ENCODE results near the gene SLC26A4.

SLC26A4 gene

GRCh38 chr7:107652642-107653041 is 8.0 kb upstream of the SLC26A4 start:
- no peak for DNase-seq (ENCODE audit: low read depth, low spot score)
- no peak overlapping the region for H3K4me3 ChIP-seq (ENCODE audit: low read length)

GRCh38 chr7:107658467-107658866 is 2.2 kb upstream of the SLC26A4 start:
- H3K4me3 ChIP-seq (ENCODE audit: low read length): no peak overlapping the region
- DNase-seq (ENCODE audit: low read depth, low spot score): no peak

GRCh38 chr7:107659666-107660065 is 962 bp upstream of the SLC26A4 start:
- no peak overlapping the region for H3K4me3 ChIP-seq (ENCODE audit: low read length)
- DNase-seq (ENCODE audit: low read depth, low spot score): peak; percentile 14

DNA sequence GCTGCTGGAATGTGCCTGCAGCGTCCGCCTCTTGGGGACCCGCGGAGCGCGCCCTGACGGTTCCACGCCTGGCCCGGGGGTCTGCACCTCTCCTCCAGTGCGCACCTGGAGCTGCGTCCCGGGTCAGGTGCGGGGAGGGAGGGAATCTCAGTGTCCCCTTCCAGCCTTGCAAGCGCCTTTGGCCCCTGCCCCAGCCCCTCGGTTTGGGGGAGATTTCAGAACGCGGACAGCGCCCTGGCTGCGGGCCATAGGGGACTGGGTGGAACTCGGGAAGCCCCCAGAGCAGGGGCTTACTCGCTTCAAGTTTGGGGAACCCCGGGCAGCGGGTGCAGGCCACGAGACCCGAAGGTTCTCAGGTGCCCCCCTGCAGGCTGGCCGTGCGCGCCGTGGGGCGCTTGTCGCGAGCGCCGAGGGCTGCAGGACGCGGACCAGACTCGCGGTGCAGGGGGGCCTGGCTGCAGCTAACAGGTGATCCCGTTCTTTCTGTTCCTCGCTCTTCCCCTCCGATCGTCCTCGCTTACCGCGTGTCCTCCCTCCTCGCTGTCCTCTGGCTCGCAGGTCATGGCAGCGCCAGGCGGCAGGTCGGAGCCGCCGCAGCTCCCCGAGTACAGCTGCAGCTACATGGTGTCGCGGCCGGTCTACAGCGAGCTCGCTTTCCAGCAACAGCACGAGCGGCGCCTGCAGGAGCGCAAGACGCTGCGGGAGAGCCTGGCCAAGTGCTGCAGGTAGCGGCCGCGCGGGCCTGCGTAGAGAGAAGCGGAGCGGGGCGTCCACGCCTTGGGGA is 645 bp downstream of the SLC26A4 start:
- no peak for DNase-seq (ENCODE audit: low read depth, low spot score)

GRCh38 chr7:107661865-107662379 is 1.3 kb downstream of the SLC26A4 start:
- no peak overlapping the region for H3K4me3 ChIP-seq (ENCODE audit: low read length)
- DNase-seq (ENCODE audit: low read depth, low spot score): no peak

More for the DNA sequence above, 645 bp downstream of the SLC26A4 start:
- no peak overlapping the region for H3K4me3 ChIP-seq (ENCODE audit: low read length)

GRCh38 chr7:107663196-107663595 is 2.6 kb downstream of the SLC26A4 start:
- no peak for DNase-seq (ENCODE audit: low read depth, low spot score)
- no peak overlapping the region for H3K4me3 ChIP-seq (ENCODE audit: low read length)

- no peak for DNase-seq (ENCODE audit: low read depth, low spot score)
These were observed 6.2 kb downstream of the SLC26A4 start for GRCh38 chr7:107666790-107667189.

DNA sequence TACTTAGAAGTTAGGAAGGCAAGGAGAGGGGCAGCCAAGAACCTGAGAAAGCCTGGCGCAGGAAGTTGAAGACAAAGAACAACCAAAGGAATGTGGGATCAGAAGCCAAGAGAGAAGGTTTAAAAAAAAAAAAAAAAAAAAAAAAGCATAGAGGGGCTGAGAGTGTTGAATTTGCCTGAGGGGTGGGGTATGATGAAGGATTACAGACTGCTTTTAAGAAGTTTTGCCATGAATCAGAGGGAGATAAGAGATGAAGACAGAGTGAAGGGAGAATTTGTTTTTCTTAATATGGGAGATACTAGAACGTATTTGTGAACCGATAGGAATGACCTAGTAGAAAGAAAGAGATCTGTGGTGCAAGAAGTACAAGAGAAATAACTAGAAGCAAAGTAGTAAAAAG is 6.7 kb downstream of the SLC26A4 start:
- H3K4me3 ChIP-seq (ENCODE audit: low read length): no peak overlapping the region
- no peak for DNase-seq (ENCODE audit: low read depth, low spot score)

More at GRCh38 chr7:107666790-107667189, 6.2 kb downstream of the SLC26A4 start:
- no peak overlapping the region for H3K4me3 ChIP-seq (ENCODE audit: low read length)

DNA sequence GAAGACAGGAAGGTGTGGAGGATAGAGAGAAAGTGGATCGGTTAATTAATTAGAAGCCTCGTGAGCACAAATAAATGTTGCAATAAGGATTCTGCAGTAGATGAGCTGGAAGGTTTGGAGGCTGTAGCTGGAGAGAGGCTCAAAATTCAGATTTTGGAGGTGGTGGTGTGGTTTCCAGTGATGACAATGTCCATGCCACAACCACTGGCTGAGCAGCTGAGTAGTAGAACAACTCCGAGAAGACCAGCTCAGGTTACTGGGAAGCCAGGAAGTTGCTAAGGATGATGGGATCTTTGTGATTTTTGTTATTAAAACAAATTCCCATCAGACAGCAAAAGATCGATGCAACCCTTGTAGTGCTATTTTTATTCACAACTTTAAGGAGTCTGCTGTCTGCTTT is 7.7 kb downstream of the SLC26A4 start:
- DNase-seq (ENCODE audit: low read depth, low spot score): no peak
- H3K4me3 ChIP-seq (ENCODE audit: low read length): no peak overlapping the region

- H3K4me3 ChIP-seq (ENCODE audit: low read length): no peak overlapping the region
- no peak for DNase-seq (ENCODE audit: low read depth, low spot score)
These were observed 11.6 kb downstream of the SLC26A4 start for GRCh38 chr7:107672183-107672582.

- DNase-seq (ENCODE audit: low read depth, low spot score): no peak
- H3K4me3 ChIP-seq (ENCODE audit: low read length): no peak overlapping the region
These were observed 15.6 kb downstream of the SLC26A4 start for GRCh38 chr7:107676249-107676648.

GRCh38 chr7:107678110-107678753 is 17.6 kb downstream of the SLC26A4 start:
- DNase-seq (ENCODE audit: low read depth, low spot score): no peak
- no peak overlapping the region for H3K4me3 ChIP-seq (ENCODE audit: low read length)

GRCh38 chr7:107680478-107680877 is 19.9 kb downstream of the SLC26A4 start:
- no peak overlapping the region for H3K4me3 ChIP-seq (ENCODE audit: low read length)
- DNase-seq (ENCODE audit: low read depth, low spot score): no peak

DNA sequence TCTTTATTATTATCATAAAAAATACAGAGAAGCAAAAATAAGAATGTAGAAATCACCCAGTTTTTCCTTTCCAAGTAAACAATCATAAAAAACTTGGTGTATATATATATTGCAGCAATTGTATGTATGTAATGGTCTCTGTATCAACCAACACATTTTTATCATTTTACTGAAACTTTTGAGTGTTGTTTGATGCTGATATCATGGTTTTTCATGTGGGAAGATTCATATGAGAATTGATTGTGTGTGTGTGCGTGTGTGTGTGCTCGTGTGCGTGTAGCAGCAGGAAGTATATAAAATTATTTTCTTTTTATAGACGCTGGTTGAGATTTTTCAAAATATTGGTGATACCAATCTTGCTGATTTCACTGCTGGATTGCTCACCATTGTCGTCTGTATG is 22.3 kb downstream of the SLC26A4 start:
- DNase-seq (ENCODE audit: low read depth, low spot score): no peak

GRCh38 chr7:107684287-107684686 is 23.7 kb downstream of the SLC26A4 start:
- H3K4me3 ChIP-seq (ENCODE audit: low read length): no peak overlapping the region
- DNase-seq (ENCODE audit: low read depth, low spot score): no peak

More for the DNA sequence above, 22.3 kb downstream of the SLC26A4 start:
- H3K4me3 ChIP-seq (ENCODE audit: low read length): no peak overlapping the region

- DNase-seq (ENCODE audit: low read depth, low spot score): peak; percentile 40
- H3K4me3 ChIP-seq (ENCODE audit: low read length): no peak overlapping the region
These were observed 24.4 kb downstream of the SLC26A4 start for GRCh38 chr7:107684947-107685463.

DNA sequence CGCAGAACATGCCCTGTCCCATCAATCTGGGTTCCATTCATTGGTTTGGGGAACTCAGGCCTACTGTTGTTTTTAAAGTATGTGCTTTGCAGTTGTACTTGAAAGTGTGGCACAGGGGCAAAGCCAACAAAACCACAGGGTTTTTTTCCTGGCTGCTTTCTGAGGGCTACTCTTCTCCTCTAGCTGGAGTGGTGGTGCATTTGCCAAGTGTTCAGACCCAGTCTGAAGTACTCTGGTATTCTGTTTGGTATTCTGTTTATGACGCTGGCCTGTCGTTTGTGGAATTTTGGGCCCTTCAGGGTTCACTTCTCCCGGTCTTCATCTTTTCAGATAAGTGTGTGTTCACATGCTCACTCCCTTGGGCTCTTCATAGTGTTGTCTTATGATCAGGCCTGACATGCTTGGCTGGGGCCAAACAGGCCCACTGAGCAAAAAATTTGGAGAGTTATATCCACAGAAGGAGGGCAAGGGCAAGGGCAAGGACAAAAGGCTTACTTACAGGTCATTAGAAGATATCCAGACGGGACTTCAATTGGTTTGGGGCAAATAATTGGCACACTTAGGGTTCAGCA is 26.3 kb downstream of the SLC26A4 start:
- no peak for DNase-seq (ENCODE audit: low read depth, low spot score)
- no peak overlapping the region for H3K4me3 ChIP-seq (ENCODE audit: low read length)

GRCh38 chr7:107687656-107688055 is 27.0 kb downstream of the SLC26A4 start:
- H3K4me3 ChIP-seq (ENCODE audit: low read length): no peak overlapping the region
- DNase-seq (ENCODE audit: low read depth, low spot score): no peak

DNA sequence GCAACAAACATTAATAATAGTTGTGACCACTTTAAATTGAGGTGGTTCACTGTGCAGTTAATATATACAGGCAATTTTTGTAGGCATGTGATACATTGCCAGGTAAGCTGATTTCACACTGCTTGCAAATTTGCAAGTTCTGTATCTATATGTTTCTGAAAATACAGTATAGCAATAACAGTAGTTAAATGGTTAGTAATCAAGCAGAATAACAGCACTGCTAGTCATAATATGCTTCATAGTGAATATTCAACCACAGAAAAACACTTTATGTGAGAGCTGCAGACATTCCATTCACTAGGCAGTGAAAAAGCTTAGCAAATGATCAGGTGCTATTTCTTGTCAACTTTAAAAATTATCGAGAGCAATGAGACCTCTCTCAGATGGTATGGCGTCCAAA is 28.9 kb downstream of the SLC26A4 start:
- H3K4me3 ChIP-seq (ENCODE audit: low read length): no peak overlapping the region
- no peak for DNase-seq (ENCODE audit: low read depth, low spot score)

DNA sequence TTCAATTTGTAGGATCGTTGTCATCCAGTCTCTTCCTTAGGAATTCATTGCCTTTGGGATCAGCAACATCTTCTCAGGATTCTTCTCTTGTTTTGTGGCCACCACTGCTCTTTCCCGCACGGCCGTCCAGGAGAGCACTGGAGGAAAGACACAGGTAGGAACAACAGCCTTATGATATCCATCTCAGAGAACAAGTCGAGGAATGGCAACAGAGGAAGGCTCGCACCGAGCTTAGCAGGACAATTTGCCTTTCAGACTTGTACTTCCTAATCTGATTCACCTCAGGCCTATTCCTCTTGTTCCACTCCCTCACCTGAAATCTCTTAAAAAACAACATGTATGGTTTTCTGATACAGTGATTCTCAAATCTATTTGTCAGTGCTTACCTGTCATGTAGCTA is 29.5 kb downstream of the SLC26A4 start:
- H3K4me3 ChIP-seq (ENCODE audit: low read length): no peak overlapping the region
- DNase-seq (ENCODE audit: low read depth, low spot score): no peak
